Stimulated activated CD4-positive, alpha-beta T cell treated with anti-CD3 and anti-CD28 coated beads, Interleukin-15, amount 100 ng/mL, for 48 hours (primary cell): ENCODE data around the gene DPYSL3.
"Not testable (repeated sequence)": the region's sequence is repeated elsewhere in the genome, so short reads cannot be mapped to it uniquely, and the experiment has no call there.

Experiments used
- DNase-seq, 2 donors: peaks; one replicate each; pipeline ENCODE4 v3.0.0-alpha.2; 2020; ENCODE audit warnings: low read depth in 2 of 2

Gene DPYSL3

GRCh38 chr5:147369742-147370374 lies 140.0 kb downstream of the DPYSL3 start:
- DNase-seq, result no peak

- DNase-seq, result not testable (repeated sequence)
These were observed 142.5 kb downstream of the DPYSL3 start for GRCh38 chr5:147367381-147367780.

GRCh38 chr5:147361441-147362175 lies 148.3 kb downstream of the DPYSL3 start:
- DNase-seq, result no peak

DNA sequence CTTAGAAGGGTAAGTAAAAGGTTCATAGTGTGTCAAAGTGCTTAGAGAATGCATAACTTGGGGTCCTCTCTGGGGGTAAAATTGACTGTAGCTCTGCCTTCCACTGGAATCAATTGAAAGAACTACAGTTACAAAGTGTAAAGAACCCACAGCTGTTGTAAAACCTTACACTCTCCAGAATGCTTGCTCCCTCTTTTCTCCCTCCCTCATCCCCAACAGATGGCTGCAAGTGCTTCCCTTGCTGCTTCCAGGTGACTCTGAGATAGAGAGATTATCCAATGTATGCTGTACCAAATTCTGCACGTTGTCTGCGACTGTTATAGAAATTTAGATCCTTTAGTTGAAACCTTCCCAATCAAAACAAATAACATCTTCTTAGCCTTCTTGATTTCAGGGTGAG lies 149.1 kb downstream of the DPYSL3 start:
- DNase-seq, result no peak

DNA sequence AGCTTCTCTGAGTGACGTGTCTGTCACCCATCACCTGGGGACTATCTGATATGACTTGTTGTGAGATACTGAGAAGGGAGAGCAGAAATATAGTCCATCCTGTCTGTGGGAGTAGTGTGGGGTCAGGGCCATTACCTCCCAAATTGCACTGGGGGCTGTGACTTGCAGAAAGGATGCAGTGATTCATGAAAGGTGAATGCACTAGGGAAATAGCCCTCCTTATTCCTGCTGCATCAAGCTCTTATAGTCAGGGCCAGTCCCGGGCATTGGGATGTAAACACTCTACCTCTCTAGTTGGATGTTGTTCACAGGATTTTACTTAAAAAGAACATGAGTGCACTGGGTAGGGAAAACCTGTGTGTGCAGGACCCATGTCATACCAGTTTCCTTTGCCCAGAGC lies 150.3 kb downstream of the DPYSL3 start:
- DNase-seq, result no peak

GRCh38 chr5:147359101-147359500 lies 150.8 kb downstream of the DPYSL3 start:
- no peak for DNase-seq

DNA sequence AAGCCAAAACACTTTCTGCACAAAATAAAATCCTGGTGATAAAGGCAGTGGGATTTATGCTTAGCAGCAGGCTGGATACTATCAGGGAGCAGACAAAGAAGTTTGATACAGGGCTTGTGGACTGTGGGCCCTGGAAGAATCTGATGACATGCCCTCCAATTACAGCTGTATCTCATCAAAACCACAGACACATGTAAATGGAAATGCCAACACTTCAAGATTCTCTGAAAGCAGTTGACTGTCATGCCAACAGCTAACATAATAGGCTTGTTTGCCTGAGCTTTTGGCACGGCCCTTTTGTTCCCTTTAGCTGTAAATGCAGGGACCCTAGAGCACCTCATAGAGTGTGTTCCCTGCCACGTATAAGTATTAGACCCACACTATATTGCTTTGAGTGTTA lies 160.6 kb downstream of the DPYSL3 start:
- DNase-seq, result no peak

- DNase-seq, result no peak
These were observed 161.4 kb downstream of the DPYSL3 start for GRCh38 chr5:147348451-147348850.

DNA sequence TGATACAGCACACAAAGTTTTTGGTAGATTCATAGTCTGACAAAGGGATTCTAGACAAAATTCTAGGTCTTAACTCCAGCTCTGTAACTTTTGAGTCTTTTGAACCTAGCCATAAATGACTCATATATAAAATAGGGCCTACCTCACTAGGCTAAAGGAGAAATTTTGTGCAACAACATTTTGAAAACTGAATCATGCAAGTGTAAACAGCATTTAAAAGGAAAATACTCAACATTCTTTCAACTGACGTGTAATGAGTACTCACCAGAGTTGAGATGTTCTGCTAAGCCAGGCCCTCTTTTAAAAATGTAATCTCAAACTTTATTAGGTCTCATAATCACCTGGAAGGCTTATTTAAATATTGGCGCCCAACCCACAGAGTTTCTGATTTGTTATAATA lies 161.8 kb downstream of the DPYSL3 start:
- no peak for DNase-seq

DNA sequence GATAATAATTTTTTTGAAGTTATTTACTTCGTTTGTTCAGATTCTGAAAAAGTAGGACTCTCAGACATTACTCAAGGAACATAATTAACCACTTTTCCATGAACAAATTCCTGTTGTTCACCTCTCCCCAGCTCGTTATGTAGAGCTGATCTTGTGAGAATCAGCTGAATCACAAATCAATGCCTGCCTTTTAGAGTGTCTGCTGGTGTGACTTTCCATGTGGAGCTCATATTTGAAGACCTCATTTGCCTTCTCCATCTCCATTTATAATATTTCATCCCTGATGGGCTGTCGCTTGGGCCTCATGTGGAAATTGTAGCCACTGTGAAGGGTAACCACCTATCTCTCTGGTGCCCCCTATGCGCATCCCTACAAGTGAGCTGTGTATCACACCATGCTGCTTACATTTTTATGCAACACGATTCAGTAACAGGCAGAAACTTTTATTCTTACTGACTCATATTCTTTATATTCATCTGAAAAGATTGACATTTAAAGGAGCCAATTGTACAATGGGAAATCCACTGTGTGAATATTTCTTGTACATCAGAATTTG lies 163.8 kb downstream of the DPYSL3 start:
- DNase-seq, result no peak

- no peak for DNase-seq
These were observed 165.0 kb downstream of the DPYSL3 start for GRCh38 chr5:147344861-147345260.

DNA sequence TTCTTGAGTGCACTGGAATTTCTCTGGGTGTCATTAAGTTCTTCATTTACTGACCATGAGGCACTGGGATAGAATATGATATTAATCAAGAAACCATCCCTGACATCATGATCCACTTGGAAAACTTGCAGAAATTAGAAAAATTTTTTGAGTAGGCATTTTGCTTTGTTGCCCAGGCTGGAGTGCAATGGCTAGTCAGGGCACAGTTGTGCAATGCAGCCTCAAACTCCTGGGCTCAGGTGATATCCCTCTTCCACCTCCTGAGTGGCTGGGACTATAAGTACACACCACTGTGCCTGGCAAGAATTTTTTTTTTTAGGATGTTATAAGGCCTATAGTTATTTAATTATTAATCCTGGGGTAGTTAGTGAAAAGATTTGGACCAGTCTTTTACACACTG lies 168.5 kb downstream of the DPYSL3 start:
- no peak for DNase-seq

GRCh38 chr5:147340941-147341340 lies 168.9 kb downstream of the DPYSL3 start:
- DNase-seq, result no peak
